Measurements from ENCODE around the gene OR51I1. TPM values are rescaled to one million over a fixed set of nuclear protein-coding genes. Genes with fewer than 3 reads are reported as not detected.

The OR51I1 gene
- total RNA-seq, 4 donors from 2014 or later, result not detected

GRCh38 chr11:5449023-5449422, 7.7 kb upstream of the OR51I1 start, which contains the start of gene OR51I2:
OR51I2 (plus strand) TSS chr11:5449323; CDS start chr11:5453489, 4,166 bp downstream.
- H3K4me3 ChIP-seq, result no peak within 1 kb of the TSS
- H3K27me3 ChIP-seq, result no peaks in the 10 kb centered on the region
- no peak for DNase-seq
- no peak within 1 kb of the TSS for H3K27ac ChIP-seq
- H3K9me3 ChIP-seq, result no peaks in the 10 kb centered on the region
- TF ChIP-seq CTCF (IDR thresholded peaks at IDR 0.05), result no peak
- TF ChIP-seq POLR2A (IDR thresholded peaks at IDR 0.05), result no peak
- no peaks in the 10 kb centered on the region for H3K4me1 ChIP-seq
- H3K36me3 ChIP-seq, result no peaks in the 10 kb centered on the region

DNA sequence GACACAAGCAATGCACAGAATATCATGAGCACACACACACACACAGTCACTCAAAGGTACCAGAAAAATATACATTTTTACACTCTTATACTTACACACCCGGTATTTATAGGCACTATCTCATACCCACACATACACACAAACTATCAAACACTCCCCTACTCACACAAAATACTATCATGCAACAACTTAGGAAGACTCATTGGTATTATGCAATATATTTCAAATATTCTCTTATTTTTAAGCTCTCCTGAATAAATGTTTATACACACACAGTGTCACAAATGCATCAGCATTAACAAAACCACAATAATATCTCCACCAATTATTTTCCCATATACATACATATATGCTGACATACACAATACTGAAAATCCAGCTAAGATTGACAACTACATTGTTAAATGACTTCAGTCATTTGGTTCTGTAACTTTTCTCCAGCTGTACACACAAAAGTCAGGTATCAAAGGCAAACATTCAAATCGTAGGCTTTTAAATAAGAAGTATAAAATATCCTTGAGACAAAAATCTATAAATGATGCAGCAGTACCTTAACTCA, 2.6 kb upstream of the OR51I1 start:
- no peak overlapping the region for H3K4me3 ChIP-seq
- no peaks in the 10 kb centered on the region for H3K36me3 ChIP-seq
- no peaks in the 10 kb centered on the region for H3K27me3 ChIP-seq
- no peak for DNase-seq
- TF ChIP-seq CTCF (IDR thresholded peaks at IDR 0.05), result no peak
- no peaks in the 10 kb centered on the region for H3K4me1 ChIP-seq
- H3K27ac ChIP-seq, result no peak overlapping the region
- no peaks in the 10 kb centered on the region for H3K9me3 ChIP-seq

DNA sequence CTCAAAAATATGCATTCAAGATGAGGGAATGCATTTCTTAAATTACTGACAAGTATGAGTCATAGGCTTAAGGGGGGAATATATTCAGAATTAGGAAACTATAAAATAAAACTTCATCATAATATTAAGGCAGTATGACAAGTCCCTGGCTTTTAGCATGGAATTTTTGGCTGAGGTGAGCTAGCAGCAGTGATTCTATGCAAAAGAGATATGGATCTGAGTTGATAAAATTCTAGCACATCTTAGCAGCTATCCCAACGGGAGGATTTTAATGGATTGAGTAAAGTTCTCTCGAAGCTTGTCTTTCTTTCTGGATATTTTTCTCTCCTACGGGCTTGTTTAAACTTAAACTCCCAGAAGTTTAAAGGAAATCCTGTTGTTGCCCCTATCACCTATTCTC, 18.2 kb downstream of the OR51I1 start:
- Histone ChIP-seq H3K36me3 (no peaks in the 10 kb centered on the region), H3K4me1 (no peaks in the 10 kb centered on the region), H3K27ac (no peak overlapping the region), H3K4me3 (no peak overlapping the region), H3K27me3 (no peaks in the 10 kb centered on the region), H3K9me3 (no peaks in the 10 kb centered on the region)
- TF ChIP-seq POLR2A (IDR thresholded peaks at IDR 0.05) (no peak), CTCF (IDR thresholded peaks at IDR 0.05) (no peak)
- DNase-seq, result no peak

GRCh38 chr11:5421811-5422210, 19.5 kb downstream of the OR51I1 start, which contains the start of gene OR51Q1:
OR51Q1 (plus strand) TSS chr11:5422111; CDS start chr11:5422201, 90 bp downstream.
- no peaks in the 10 kb centered on the region for H3K4me1 ChIP-seq
- no peaks in the 10 kb centered on the region for H3K36me3 ChIP-seq
- TF ChIP-seq POLR2A (IDR thresholded peaks at IDR 0.05) (no peak), CTCF (IDR thresholded peaks at IDR 0.05) (no peak)
- H3K27ac ChIP-seq, result no peak within 1 kb of the TSS
- DNase-seq, result no peak
- no peaks in the 10 kb centered on the region for H3K27me3 ChIP-seq
- H3K9me3 ChIP-seq, result no peaks in the 10 kb centered on the region
- no peak within 1 kb of the TSS for H3K4me3 ChIP-seq

GRCh38 chr11:5420993-5421392, 20.3 kb downstream of the OR51I1 start:
- no peak overlapping the region for H3K27ac ChIP-seq
- TF ChIP-seq POLR2A (IDR thresholded peaks at IDR 0.05) (no peak), CTCF (IDR thresholded peaks at IDR 0.05) (no peak)
- H3K9me3 ChIP-seq, result no peaks in the 10 kb centered on the region
- no peak for DNase-seq
- H3K4me3 ChIP-seq, result no peak overlapping the region
- H3K36me3 ChIP-seq, result no peaks in the 10 kb centered on the region
- H3K27me3 ChIP-seq, result no peaks in the 10 kb centered on the region
- no peaks in the 10 kb centered on the region for H3K4me1 ChIP-seq

DNA sequence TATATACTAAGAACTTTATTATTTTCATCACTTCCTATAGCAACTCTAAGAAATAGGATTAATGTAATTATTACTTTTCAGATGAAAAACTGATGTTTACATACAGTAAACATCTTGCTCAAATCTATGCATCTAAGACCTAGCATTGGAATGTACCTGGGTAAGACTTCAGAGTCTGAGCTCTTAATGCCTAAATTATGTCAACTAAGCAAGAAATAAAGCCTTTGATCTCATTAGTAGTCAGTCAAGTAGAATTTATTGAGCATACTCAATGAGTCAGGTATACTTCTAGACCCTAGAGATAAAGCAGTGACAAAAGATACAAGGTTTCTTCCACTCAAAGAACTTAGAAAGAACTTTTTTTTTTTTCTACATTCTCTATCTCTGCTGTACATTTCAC, 36.1 kb downstream of the OR51I1 start:
- H3K27ac ChIP-seq, result no peak overlapping the region
- H3K9me3 ChIP-seq, result no peaks in the 10 kb centered on the region
- DNase-seq, result no peak
- H3K27me3 ChIP-seq, result no peaks in the 10 kb centered on the region
- H3K36me3 ChIP-seq, result no peaks in the 10 kb centered on the region
- H3K4me3 ChIP-seq, result no peak overlapping the region
- no peaks in the 10 kb centered on the region for H3K4me1 ChIP-seq
- TF ChIP-seq POLR2A (IDR thresholded peaks at IDR 0.05) (no peak), CTCF (IDR thresholded peaks at IDR 0.05) (no peak)
